Loucy (cell line): Measurements from ENCODE around the gene MPP4.

Experiments used
- H2AFZ ChIP-seq: fragments of 200-600 bp; sonication (generic); 2 replicates; pipeline ENCODE4 v1.6.0; 2016; ENCODE audit warnings: antibody characterized with exemption, mild to moderate bottlenecking, low read length, moderate library complexity
- H3F3A ChIP-seq: fragments of 200-600 bp; 2 replicates; pipeline ENCODE4 v1.6.0; 2016; ENCODE audit warnings: antibody characterized with exemption, low read depth, mild to moderate bottlenecking
- H3K27me3 ChIP-seq: fragments of 200-600 bp; sonication (generic); 2 replicates; pipeline ENCODE4 v1.6.1; 2014; ENCODE audit warnings: low read length, mild to moderate bottlenecking; ENCODE audit not compliant: insufficient read depth, poor library complexity, severe bottlenecking
- H3K36me3 ChIP-seq: fragments of 200-600 bp; sonication (generic); 2 replicates; pipeline ENCODE4 v1.6.1; 2016; ENCODE audit warnings: low read length; ENCODE audit not compliant: insufficient read depth
- H3K4me1 ChIP-seq: fragments of 200-600 bp; sonication (generic); 2 replicates; pipeline ENCODE4 v1.5.1; 2014; ENCODE audit warnings: low read length, mild to moderate bottlenecking; ENCODE audit not compliant: insufficient read depth, poor library complexity, severe bottlenecking
- H3K4me2 ChIP-seq: fragments of 200-600 bp; sonication (generic); 2 replicates; pipeline ENCODE4 v1.6.0; 2014; ENCODE audit warnings: antibody characterized with exemption, low read length, low read depth, mild to moderate bottlenecking; ENCODE audit not compliant: poor library complexity, severe bottlenecking
- H3K4me3 ChIP-seq: fragments of 200-600 bp; sonication (generic); 2 replicates; pipeline ENCODE4 v1.5.1; 2014; ENCODE audit warnings: low read length, mild to moderate bottlenecking, mixed read lengths; ENCODE audit not compliant: poor library complexity, severe bottlenecking
- H3K79me2 ChIP-seq: fragments of 200-600 bp; sonication (generic); 2 replicates; pipeline ENCODE4 v1.6.1; 2014; ENCODE audit warnings: low read length; ENCODE audit not compliant: insufficient read depth
- H3K9ac ChIP-seq: fragments of 200-600 bp; sonication (generic); 2 replicates; pipeline ENCODE4 v1.6.0; 2014; ENCODE audit warnings: mild to moderate bottlenecking, low read depth, low read length, moderate library complexity; ENCODE audit not compliant: poor library complexity, severe bottlenecking
- H3K9me2 ChIP-seq: fragments of 200-600 bp; sonication (generic); replicated peaks from 2 replicates; pipeline ENCODE4 v1.6.1; 2016; ENCODE audit warnings: low read depth, low read length, mixed read lengths
- H3K9me3 ChIP-seq: fragments of 200-600 bp; sonication (generic); 2 replicates; pipeline ENCODE4 v1.6.1; 2014; ENCODE audit warnings: mild to moderate bottlenecking, antibody characterized with exemption, low read length, low read depth; ENCODE audit not compliant: insufficient read depth
- H4K20me1 ChIP-seq: fragments of 200-600 bp; sonication (generic); 2 replicates; pipeline ENCODE4 v1.6.0; 2014; ENCODE audit warnings: antibody characterized with exemption, low read length, mild to moderate bottlenecking; ENCODE audit not compliant: insufficient read depth, poor library complexity, severe bottlenecking
- CTCF ChIP-seq: fragments of 200-600 bp; sonication (generic); conservative IDR thresholded peaks from 2 replicates; pipeline ENCODE4 v1.5.1; 2014; ENCODE audit warnings: mild to moderate bottlenecking, antibody characterized with exemption, low read length
- EZH2phosphoT487 ChIP-seq: fragments of 200-600 bp; IDR thresholded peaks from 2 replicates; pipeline ENCODE4 v1.6.1; 2018; ENCODE audit warnings: antibody characterized with exemption, mild to moderate bottlenecking, moderate library complexity, borderline replicate concordance

Gene MPP4

GRCh38 chr2:201715459-201715858, 17.0 kb upstream of the MPP4 start:
- Histone ChIP-seq H3K9me3 (no peaks in the 10 kb centered on the region; the same call in 1 of the 2 replicates), H4K20me1 (no peaks in the 10 kb centered on the region), H3F3A (no peaks in the 10 kb centered on the region), H2AFZ (no peak overlapping the region), H3K4me3 (no peak overlapping the region), H3K36me3 (no peaks in the 10 kb centered on the region), H3K4me1 (no peaks in the 10 kb centered on the region), H3K9ac (no peak overlapping the region), H3K27me3 (no peaks in the 10 kb centered on the region), H3K9me2 (no peaks in the 10 kb centered on the region), H3K4me2 (no peak overlapping the region), H3K79me2 (no peaks in the 10 kb centered on the region)
- TF ChIP-seq EZH2phosphoT487 = no peak
- TF ChIP-seq CTCF = no peak

- H2AFZ ChIP-seq = no peak overlapping the region
- no peaks in the 10 kb centered on the region for H3K79me2 ChIP-seq
- H3K9ac ChIP-seq = no peak overlapping the region
- no peak overlapping the region for H3K4me2 ChIP-seq
- no peaks in the 10 kb centered on the region for H3K9me3 ChIP-seq
- H3F3A ChIP-seq = no peaks in the 10 kb centered on the region
- peaks cover under 1% of the 10 kb centered on the region for H3K4me1 ChIP-seq
- no peaks in the 10 kb centered on the region for H3K9me2 ChIP-seq
- no peaks in the 10 kb centered on the region for H4K20me1 ChIP-seq
- H3K36me3 ChIP-seq = no peaks in the 10 kb centered on the region
- TF ChIP-seq CTCF = no peak
- no peak for TF ChIP-seq EZH2phosphoT487
- H3K27me3 ChIP-seq = no peaks in the 10 kb centered on the region
- no peak overlapping the region for H3K4me3 ChIP-seq
Measured at GRCh38 chr2:201712726-201713125, 14.3 kb upstream of the MPP4 start.

- H3K4me1 ChIP-seq = peaks cover 12% of the 10 kb centered on the region
- H3K79me2 ChIP-seq = no peaks in the 10 kb centered on the region
- no peak overlapping the region for H3K9ac ChIP-seq
- no peaks in the 10 kb centered on the region for H3K9me2 ChIP-seq
- H3K9me3 ChIP-seq = no peaks in the 10 kb centered on the region
- no peaks in the 10 kb centered on the region for H4K20me1 ChIP-seq
- no peak overlapping the region for H2AFZ ChIP-seq
- H3K27me3 ChIP-seq = no peaks in the 10 kb centered on the region
- no peak overlapping the region for H3K4me2 ChIP-seq
- no peaks in the 10 kb centered on the region for H3F3A ChIP-seq
- H3K36me3 ChIP-seq = no peaks in the 10 kb centered on the region
- H3K4me3 ChIP-seq = no peak overlapping the region
- TF ChIP-seq EZH2phosphoT487 = no peak
- no peak for TF ChIP-seq CTCF
Measured at GRCh38 chr2:201709747-201710146, 11.3 kb upstream of the MPP4 start.
